GM19240 (cell line): ENCODE results near the gene NEB.
"Not testable (repeated sequence)": the region's sequence is repeated elsewhere in the genome, so short reads cannot be mapped to it uniquely, and the experiment has no call there.

Source experiments
- DNase-seq: peaks from one replicate; pipeline ENCODE4 v3.0.0; 2011; ENCODE audit warnings: low spot score; ENCODE audit not compliant: insufficient read length

Gene NEB

GRCh38 chr2:151655663-151656398, 78.4 kb downstream of the NEB start:
- no peak for DNase-seq

GRCh38 chr2:151654891-151655290, 79.4 kb downstream of the NEB start:
- DNase-seq, result no peak

GRCh38 chr2:151654085-151654484, 80.2 kb downstream of the NEB start:
- no peak for DNase-seq

GRCh38 chr2:151651274-151651673, 83.0 kb downstream of the NEB start:
- no peak for DNase-seq

DNA sequence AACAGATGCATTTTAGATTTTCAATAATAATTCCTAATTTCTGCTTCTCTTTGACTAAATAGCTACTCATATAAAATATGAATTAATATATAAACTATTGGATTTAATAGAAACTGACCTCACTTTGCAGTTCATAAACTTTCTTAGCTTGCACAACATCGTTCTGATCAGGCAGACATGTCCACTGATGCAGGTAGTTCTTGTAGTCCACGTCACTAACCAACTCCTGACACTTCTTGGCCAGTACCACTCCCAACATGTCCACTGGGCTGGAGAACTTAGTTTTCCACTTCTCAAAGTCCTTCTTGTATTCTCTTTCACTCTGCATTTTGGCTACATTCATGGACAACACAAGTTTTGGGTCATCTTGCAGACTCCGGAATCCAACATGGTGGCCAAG, 83.8 kb downstream of the NEB start:
- no peak for DNase-seq

- DNase-seq, result no peak
Observed at GRCh38 chr2:151649966-151650365, 84.3 kb downstream of the NEB start.

DNA sequence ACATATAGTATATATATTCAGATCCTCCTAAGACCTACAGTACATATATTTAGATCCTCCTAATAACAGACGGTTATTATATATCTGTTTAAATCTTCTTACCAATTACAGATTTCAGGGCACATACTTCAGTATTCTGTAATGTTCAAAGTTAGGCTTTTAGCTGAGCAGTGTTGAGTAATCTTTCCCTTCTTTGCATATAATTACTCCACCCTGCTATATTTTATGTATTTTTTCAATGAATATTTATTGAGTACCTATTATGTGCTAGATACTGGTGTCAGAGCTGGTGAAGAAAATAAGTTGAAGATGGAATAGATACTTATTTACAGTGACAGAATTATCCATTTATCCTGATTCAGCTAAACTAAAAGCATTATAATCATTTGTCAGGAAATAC, 84.9 kb downstream of the NEB start:
- no peak for DNase-seq

- DNase-seq, result not testable (repeated sequence)
Observed at GRCh38 chr2:151646512-151646911, 87.8 kb downstream of the NEB start.

DNA sequence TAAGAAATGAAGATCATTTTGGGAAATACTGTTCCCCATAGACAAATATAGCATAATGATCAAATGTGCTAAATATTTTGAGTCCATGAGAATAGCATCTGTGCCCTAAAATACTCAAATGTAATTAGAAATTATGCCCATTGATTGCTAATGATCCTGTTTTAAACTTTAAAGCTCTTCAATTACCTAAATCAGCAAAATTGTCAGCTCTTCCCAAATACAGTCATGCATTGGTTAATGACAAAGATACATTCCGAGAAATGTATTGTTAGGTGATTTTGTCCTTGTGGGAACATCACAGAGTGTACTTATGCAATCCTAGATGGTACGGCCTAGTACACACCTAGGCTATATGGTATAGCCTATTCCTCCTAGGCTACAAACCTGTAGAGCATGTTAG, 89.7 kb downstream of the NEB start:
- no peak for DNase-seq

GRCh38 chr2:151641895-151642294, 92.4 kb downstream of the NEB start:
- not testable (repeated sequence) for DNase-seq

DNA sequence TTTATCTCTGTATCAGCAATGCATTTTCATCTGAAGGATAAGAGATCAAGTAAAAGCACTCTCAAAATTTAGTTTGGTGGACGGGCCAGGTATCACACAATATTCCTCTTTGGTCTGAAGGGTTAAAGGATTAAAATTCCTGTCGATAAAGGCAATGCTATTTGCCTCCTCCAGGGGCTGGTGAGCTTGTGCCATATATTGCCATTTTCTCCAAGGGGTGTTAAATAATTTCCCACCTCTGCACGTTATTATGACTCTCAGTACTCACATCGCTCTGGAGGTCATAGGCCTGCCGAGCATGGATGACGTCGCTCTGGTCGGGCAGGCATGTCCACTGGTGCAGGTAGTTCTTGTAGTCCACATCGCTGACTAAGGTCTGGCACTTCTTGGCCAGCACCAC, 94.2 kb downstream of the NEB start:
- DNase-seq, result no peak

DNA sequence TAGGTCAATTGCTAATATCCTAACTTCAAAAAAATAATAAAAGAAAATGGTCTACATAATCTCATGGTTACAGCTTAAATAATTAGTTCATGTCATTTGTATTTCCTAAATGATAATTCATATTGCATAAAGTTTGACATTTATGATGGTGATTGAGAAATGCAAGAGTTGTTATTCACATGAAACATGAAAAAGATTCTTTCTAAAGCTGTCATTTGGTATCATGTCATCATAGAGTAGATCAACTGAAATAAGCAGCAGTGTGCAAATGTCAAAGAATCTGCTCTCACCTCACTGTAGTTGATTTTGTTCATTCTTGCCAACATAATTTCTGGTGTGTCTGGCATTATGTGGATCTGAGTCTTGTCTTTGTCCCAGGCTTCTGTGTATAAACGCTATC, 95.3 kb downstream of the NEB start:
- DNase-seq, result no peak

DNA sequence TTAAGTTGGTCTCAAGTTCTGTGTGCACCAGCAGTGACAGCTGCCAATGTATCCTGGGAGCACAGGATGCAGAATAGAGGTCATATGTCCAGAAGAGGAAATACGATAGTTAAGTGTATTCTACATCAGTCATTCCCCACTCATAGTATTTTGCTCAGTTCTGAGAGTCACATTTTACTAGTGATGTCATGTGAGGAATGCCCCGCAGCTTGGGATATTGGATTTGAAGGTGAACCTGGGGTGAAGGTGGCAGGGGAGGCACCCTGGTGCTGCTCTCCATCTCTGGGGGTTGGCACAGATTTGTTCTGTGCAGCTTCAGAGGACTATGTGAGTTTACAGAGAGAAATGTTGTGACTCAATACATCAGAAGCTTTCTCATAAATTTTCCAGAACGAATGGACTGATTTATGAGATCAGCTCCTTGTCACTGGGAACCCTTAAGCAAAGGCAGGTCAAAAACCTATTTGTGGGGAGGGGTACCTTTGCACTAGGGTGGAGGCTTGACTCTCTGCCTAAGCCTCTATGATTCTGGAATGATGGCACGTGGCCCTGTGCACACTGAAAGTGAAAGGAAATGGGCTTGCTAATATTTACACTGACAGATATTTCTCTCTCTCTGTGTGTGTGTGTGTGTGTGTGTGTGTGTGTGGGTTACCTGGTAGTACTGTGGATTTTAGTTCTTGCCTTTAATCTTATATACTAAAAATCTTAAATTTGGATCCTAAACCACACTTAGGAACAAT, 95.9 kb downstream of the NEB start:
- DNase-seq, result no peak

GRCh38 chr2:151637271-151637781, 97.0 kb downstream of the NEB start:
- DNase-seq, result no peak

GRCh38 chr2:151634736-151635467, 99.4 kb downstream of the NEB start:
- no peak for DNase-seq

GRCh38 chr2:151632993-151633565, 101.2 kb downstream of the NEB start:
- no peak for DNase-seq

GRCh38 chr2:151630372-151630771, 103.9 kb downstream of the NEB start:
- no peak for DNase-seq

DNA sequence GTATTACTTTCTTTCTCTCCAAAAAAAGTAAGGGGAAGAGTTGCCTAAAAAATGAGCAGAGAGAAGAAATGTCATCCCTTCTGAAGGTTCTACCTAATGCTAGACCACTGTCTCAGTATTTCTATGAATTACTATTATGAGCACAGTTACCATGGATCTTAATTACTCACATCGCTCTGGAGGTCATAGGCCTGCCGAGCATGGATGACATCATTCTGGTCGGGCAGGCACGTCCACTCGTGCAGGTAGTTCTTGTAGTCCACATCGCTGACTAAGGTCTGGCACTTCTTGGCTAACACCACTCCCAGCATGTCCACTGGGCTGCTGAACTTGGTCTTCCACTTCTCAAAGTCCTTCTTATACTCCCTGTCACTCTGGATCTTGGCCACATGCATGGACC, 106.9 kb downstream of the NEB start:
- no peak for DNase-seq

GRCh38 chr2:151624271-151624670, 110.0 kb downstream of the NEB start:
- DNase-seq, result no peak

- no peak for DNase-seq
Observed at GRCh38 chr2:151623631-151624030, 110.6 kb downstream of the NEB start.

GRCh38 chr2:151620761-151621160, 113.5 kb downstream of the NEB start:
- DNase-seq, result no peak
